ENCODE data around the gene XRN2.
"Not testable (repeated sequence)": the region's sequence is repeated elsewhere in the genome, so short reads cannot be mapped to it uniquely, and the experiment has no call there.

The XRN2 gene

GRCh38 chr20:21390768-21391167, 87.6 kb downstream of the XRN2 start:
- DNase-seq: no peak

DNA sequence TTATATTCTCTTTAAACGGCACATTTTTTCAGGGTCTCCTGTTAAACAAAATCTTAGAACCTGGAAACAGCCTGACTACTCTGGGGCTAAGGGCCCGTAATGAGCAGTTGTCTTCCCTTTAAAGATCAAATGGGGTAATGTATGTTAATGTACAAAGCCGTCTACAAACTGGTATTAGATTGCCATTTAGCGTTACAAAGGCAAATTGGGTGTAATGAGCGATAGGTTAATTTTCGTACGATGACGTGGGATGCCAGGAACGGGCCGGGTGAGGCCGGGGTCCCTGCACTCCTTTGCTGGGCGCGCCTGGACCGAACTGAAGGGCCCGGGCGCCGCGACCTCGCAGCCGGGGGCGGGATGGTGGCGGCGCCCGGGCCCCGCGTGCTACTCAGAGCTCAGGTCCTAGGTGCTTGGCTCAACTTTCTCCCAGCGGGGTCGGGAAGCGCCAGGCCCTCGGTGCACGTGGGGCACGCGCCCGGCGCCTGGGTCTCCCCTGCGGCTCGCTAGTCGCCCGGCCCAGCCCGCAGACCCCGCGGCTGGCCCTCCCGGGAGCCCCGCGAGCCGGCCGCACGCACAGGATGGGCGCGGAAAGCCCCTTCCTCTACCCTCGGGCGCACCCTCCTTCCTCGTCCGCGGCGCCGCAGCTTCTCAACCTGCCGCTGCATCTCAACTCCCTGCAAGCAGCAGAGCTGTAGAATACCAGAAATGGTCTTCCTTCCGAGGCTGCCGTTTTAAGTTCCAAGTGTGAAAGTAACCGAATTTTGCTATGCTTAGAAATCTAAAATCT, 88.2 kb downstream of the XRN2 start:
- no peak for DNase-seq

DNA sequence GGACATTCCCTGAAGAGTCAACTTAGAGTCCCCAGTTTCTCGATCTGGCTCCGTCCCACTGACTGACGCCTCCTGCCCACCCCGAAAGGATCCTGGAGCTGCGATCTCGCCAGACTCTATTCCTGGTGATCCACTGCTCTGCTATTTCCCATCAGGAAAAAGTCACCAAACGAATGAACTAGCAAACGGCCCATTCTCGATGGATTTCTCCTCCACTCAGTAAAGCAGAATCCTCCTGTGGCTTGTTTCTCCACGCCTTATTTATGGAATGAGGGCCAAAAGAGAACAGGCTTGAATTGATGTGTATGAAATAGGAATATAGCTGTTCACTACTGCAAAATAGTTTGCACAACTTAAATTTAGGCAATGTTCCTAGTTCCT, 88.8 kb downstream of the XRN2 start:
- no peak for DNase-seq

DNA sequence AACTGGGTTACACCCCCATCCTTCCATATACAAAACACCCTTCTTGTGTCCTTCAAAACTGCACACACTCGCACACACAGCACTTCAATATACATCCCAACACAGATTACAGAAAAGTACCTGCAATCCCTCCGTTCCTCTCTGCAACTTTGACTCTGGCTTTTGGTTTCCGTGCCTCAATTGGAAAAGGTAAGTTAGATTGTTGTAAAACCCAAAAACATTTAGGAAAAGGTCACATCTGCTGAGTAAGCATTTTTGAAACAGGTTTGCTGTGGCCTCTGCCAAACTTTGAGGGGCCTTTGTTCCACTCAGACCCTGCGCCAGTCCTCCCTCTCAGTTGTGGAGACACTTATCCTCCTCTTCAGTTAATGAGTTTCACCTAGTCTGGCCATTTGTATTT, 90.0 kb downstream of the XRN2 start:
- DNase-seq: no peak

DNA sequence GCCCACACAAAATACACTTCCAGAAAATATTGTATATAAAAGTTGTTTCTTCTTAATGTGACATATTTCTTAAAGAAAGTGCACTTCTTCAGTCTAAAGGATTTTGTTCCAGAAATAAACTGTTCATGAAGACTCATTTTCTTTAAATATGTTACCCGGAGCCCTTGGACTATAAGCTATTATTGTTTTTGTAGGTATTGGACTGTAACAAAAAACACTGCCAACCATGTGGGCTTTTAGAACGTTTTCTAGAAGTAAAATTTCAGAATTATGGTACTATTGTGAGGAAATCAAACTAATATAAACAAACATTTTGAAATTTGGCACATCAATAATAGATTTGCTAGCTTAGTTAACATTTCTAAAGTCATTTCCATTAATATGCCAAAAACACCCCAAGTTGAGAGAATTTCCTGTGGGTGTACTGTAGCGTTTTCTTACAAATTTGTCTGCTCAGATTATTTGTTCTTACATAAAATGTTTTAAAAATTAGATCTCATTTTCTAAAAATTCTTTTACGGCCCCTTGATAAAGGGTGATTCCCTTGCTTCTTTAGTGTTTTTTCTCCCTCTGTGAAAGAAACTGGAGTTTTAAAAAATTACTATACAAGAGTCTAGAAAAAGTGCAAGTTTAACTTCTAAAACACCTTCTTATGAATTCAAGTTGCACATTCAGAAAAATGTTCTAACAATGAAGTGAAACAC, 90.8 kb downstream of the XRN2 start:
- no peak for DNase-seq

DNA sequence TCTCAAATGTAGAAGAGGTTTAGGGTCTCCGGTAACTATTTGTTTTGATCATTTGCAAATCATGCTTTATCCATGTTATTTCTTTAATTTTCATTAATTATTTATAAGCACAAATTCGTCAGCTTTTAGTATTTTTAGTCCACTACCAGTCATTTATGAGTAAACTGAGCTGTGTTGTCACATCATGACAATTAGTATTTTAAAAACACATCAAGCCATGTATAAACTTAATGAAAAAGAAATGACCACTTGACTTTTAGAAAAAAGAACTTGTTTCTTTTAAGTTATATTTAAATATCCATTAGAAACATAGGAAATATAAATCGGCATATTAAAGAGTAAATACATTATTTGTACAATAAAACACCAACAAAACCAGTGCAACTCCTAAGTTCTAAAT, 91.4 kb downstream of the XRN2 start:
- DNase-seq: no peak

- DNase-seq: no peak
Measured at GRCh38 chr20:21395051-21395665, 92.0 kb downstream of the XRN2 start.

- no peak for DNase-seq
Measured at GRCh38 chr20:21395666-21396598, 92.8 kb downstream of the XRN2 start.

- DNase-seq: no peak
Measured at GRCh38 chr20:21396599-21397340, 93.6 kb downstream of the XRN2 start.

GRCh38 chr20:21397341-21398108, 94.4 kb downstream of the XRN2 start, which contains the start of gene NKX2-4:
Gene NKX2-4 (minus strand): TSS chr20:21397526. CDS start chr20:21397399, 127 bp downstream.
- no peak for DNase-seq

DNA sequence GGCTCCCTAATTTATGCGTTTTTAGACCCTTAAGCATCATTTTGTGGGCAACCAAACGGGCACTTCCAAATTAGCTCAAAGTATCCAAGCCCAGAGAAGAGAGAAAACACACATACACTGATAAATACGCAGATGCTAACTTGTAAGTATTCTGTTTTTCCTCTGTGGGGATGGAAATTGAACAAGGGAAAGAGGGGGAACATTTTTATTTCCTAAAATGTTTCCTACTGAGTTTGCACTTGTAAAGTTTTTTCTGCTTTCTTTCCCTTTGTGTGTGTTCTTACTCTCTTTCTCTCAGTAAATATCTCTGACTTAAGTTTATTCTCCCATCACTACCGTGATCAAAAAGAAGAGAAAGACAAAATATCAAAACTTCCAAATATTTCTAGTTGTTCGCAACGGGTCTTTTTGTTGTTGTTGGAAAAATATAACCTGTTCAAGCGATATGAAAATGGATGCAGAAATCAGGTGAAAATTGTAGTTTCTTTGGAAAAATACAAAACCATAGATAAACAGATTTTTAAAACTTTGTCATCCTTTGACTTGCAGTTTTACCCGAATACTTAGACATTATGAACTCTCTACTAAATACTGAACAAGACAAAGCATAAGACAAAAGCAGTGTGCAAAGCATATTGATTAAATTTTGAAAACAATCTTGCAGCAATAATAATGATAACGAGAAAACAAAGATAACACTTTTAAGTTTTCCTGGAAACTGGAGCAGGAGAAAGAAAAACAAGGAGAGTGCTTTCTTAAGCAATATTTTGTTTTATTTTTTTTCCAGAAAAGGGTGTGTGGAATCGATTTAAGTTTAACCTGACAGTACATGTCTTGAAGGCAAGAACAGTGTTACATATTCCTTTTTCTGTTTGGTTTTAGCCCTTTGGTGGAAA, 95.2 kb downstream of the XRN2 start:
- no peak for DNase-seq

GRCh38 chr20:21399005-21399475, 95.9 kb downstream of the XRN2 start:
- no peak for DNase-seq

DNA sequence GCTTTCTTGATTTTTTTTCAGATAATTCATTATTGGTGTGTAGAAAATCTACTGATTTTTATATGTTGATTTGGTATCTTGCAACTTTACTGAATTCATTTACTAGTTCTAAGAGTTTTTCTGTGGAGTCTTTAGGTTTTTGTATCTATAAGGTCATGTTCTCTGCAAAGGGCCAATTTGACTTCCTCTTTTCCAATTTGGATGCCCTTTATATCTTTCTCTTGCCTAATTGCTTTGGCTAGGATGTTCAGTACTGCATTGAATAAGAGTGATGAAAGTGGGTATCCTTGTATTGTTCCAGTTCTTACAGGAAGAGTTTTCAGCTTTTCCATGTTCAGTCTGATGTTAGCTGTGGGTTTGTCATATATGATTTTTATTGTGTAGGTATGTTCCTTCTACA, 108.6 kb downstream of the XRN2 start:
- no peak for DNase-seq

- DNase-seq: not testable (repeated sequence)
Measured at GRCh38 chr20:21413996-21414395, 110.9 kb downstream of the XRN2 start.

- not testable (repeated sequence) for DNase-seq
Measured at GRCh38 chr20:21419147-21419546, 116.0 kb downstream of the XRN2 start.

DNA sequence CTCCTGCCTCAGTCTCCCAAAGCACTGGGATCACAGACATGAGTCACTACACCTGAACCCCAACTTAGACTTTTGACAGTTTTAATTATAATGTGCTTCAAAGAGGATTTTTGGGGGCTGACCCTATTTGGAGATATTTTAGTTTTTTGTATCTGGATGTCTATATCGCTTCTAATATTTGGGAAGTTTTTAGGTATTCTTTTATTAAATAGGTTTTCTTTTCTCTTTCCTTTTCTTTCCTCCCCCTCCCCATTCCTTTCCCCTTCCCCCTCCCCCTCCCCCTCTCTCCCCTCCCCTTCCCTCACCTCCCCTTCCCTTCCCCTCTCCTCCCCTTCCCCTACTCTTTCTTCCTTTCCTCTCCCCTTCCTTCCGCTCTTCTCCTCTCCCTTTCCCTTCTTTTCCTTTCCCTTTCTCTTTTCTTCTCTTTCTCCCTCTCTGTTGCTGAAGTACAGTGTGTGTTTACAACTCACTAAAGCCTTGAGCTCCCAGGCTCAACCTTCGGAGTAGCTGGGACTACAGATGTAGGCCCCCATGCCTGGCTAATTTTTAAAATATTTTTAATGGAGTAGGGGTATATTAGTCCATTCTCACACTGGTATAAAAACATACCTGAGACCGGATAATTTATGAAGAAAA, 118.6 kb downstream of the XRN2 start:
- DNase-seq: no peak

DNA sequence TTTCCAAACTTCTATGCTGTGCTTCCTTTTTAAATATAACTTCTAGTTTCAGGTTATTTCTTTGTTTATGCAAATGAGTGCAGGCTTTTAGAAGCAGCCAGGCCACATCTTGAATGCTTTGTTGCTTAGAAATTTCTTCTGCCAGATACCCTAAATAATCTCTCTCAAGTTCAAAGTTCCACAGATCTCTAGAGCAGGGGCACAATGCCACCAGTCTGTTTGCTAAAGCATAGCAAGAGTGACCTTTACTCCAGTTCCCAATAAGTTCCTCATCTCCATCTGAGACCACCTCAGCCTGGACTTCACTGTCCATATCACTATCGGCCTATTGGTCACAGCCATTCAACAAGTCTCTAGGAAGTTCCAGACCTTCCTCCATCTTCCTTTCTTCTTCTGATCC, 120.6 kb downstream of the XRN2 start:
- DNase-seq: not testable (repeated sequence)

DNA sequence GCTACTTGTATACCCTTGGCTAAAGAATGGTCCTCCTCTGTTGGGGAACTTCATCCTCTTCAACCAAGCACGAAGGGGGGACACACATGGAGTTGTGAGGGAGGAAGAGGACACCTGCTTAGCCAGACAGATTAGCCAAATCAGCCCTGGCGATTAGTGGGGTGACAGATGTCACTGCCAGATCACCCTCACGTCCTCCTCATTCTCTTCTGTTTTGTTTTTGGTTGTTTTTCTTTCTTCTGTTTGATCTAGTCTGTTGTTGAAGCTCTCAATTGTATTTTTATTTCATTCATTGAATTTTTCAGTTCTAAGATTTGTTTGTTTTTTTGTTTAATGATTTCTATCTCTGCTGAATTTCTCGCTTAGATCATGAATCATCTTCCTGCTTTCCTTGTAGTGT, 121.7 kb downstream of the XRN2 start:
- no peak for DNase-seq

GRCh38 chr20:21430020-21430419, 126.9 kb downstream of the XRN2 start:
- DNase-seq: no peak
